Measurements from ENCODE around the gene EEF1AKMT1. TPM values are rescaled to one million over a fixed set of nuclear protein-coding genes. Genes with fewer than 3 reads are reported as not detected.

Gene EEF1AKMT1
- total and polyA plus RNA-seq, 2 donors (not counting 1 experiment from before 2014, with no cell fraction given): 7.6 to 18.0 TPM

GRCh38 chr13:20803180-20803965 lies 29.6 kb upstream of the EEF1AKMT1 start:
- H3K4me3 ChIP-seq (replicated peaks in 1 of 4; ENCODE audit: control extremely low read depth in 1 of 4, insufficient read depth in 1 of 4, low read depth in 3 of 4, low read length in 4 of 4): no peak overlapping the region
- no peak overlapping the region for H3K9ac ChIP-seq (ENCODE audit: insufficient read depth, low read length)
- DNase-seq (ENCODE audit: low read depth in 2 of 2): no peak
- H3K36me3 ChIP-seq (ENCODE audit: control insufficient read depth, insufficient read depth, low read length): peaks cover 3% of the 10 kb centered on the region
- TF ChIP-seq CTCF (conservative IDR thresholded peaks at IDR 0.05 in 1 of 2, IDR thresholded peaks at IDR 0.05 in 1 of 2; ENCODE audit: low read depth in 1 of 2, low read length in 2 of 2): no peak
- TF ChIP-seq EZH2 (IDR thresholded peaks at IDR 0.05; ENCODE audit: low read length, missing control alignments): no peak
- H3K27me3 ChIP-seq (ENCODE audit: control insufficient read depth, insufficient read depth, low read length): no peaks in the 10 kb centered on the region
- H4K20me1 ChIP-seq (ENCODE audit: control insufficient read depth, extremely low read depth, insufficient read depth, low read length): no peaks in the 10 kb centered on the region
- H3K4me1 ChIP-seq (ENCODE audit: control insufficient read depth, extremely low read depth, insufficient read depth, low read length): peaks cover 3% of the 10 kb centered on the region
- no peak overlapping the region for H3K4me2 ChIP-seq (ENCODE audit: extremely low read depth, insufficient read depth, low read length)
- no peaks in the 10 kb centered on the region for H3K9me3 ChIP-seq (ENCODE audit: control insufficient read depth, insufficient read depth, low read depth, low read length)
- no peaks in the 10 kb centered on the region for H3K79me2 ChIP-seq (ENCODE audit: control insufficient read depth, insufficient read depth, low read length)
- no peak overlapping the region for H3K27ac ChIP-seq (ENCODE audit: insufficient read depth, low read length)
- no peak overlapping the region for H2AFZ ChIP-seq (ENCODE audit: low read length)

GRCh38 chr13:20801707-20802106 lies 27.9 kb upstream of the EEF1AKMT1 start:
- H3K79me2 ChIP-seq (ENCODE audit: control insufficient read depth, insufficient read depth, low read length): no peaks in the 10 kb centered on the region
- no peak for DNase-seq (ENCODE audit: low read depth in 2 of 2)
- H3K9ac ChIP-seq (ENCODE audit: insufficient read depth, low read length): no peak overlapping the region
- H2AFZ ChIP-seq (ENCODE audit: low read length): no peak overlapping the region
- no peaks in the 10 kb centered on the region for H4K20me1 ChIP-seq (ENCODE audit: control insufficient read depth, extremely low read depth, insufficient read depth, low read length)
- no peak overlapping the region for H3K27ac ChIP-seq (ENCODE audit: insufficient read depth, low read length)
- H3K4me3 ChIP-seq (replicated peaks in 1 of 4; ENCODE audit: control extremely low read depth in 1 of 4, insufficient read depth in 1 of 4, low read depth in 3 of 4, low read length in 4 of 4): no peak overlapping the region
- peaks cover 5% of the 10 kb centered on the region for H3K4me1 ChIP-seq (ENCODE audit: control insufficient read depth, extremely low read depth, insufficient read depth, low read length)
- no peaks in the 10 kb centered on the region for H3K27me3 ChIP-seq (ENCODE audit: control insufficient read depth, insufficient read depth, low read length)
- no peaks in the 10 kb centered on the region for H3K36me3 ChIP-seq (ENCODE audit: control insufficient read depth, insufficient read depth, low read length)
- TF ChIP-seq CTCF (conservative IDR thresholded peaks at IDR 0.05 in 1 of 2, IDR thresholded peaks at IDR 0.05 in 1 of 2; ENCODE audit: low read depth in 1 of 2, low read length in 2 of 2) (no peak), EZH2 (IDR thresholded peaks at IDR 0.05; ENCODE audit: low read length, missing control alignments) (no peak)
- H3K9me3 ChIP-seq (ENCODE audit: control insufficient read depth, insufficient read depth, low read depth, low read length): no peaks in the 10 kb centered on the region
- no peak overlapping the region for H3K4me2 ChIP-seq (ENCODE audit: extremely low read depth, insufficient read depth, low read length)

- TF ChIP-seq EZH2 (IDR thresholded peaks at IDR 0.05; ENCODE audit: low read length, missing control alignments) (no peak), CTCF (conservative IDR thresholded peaks at IDR 0.05 in 1 of 2, IDR thresholded peaks at IDR 0.05 in 1 of 2; ENCODE audit: low read depth in 1 of 2, low read length in 2 of 2) (no peak)
Observed at GRCh38 chr13:20799726-20800416, 26.1 kb upstream of the EEF1AKMT1 start.

More at GRCh38 chr13:20799726-20800416, 26.1 kb upstream of the EEF1AKMT1 start:
- Histone ChIP-seq H3K9me3 (ENCODE audit: control insufficient read depth, insufficient read depth, low read depth, low read length) (no peaks in the 10 kb centered on the region), H3K9ac (ENCODE audit: insufficient read depth, low read length) (no peak overlapping the region), H3K4me2 (ENCODE audit: extremely low read depth, insufficient read depth, low read length) (peak overlapping the region; percentile 32), H3K4me3 (replicated peaks in 1 of 4; ENCODE audit: control extremely low read depth in 1 of 4, insufficient read depth in 1 of 4, low read depth in 3 of 4, low read length in 4 of 4) (no peak overlapping the region), H3K79me2 (ENCODE audit: control insufficient read depth, insufficient read depth, low read length) (no peaks in the 10 kb centered on the region), H3K27ac (ENCODE audit: insufficient read depth, low read length) (no peak overlapping the region), H3K4me1 (ENCODE audit: control insufficient read depth, extremely low read depth, insufficient read depth, low read length) (peaks cover 5% of the 10 kb centered on the region), H4K20me1 (ENCODE audit: control insufficient read depth, extremely low read depth, insufficient read depth, low read length) (no peaks in the 10 kb centered on the region), H2AFZ (ENCODE audit: low read length) (no peak overlapping the region), H3K27me3 (ENCODE audit: control insufficient read depth, insufficient read depth, low read length) (no peaks in the 10 kb centered on the region), H3K36me3 (ENCODE audit: control insufficient read depth, insufficient read depth, low read length) (peaks cover 2% of the 10 kb centered on the region)
- DNase-seq (ENCODE audit: low read depth in 2 of 2): peak; percentile 44 to 69

All from fibroblast of lung (primary cell).